GM15510 (cell line): ENCODE measurements around the gene PKP1.

Source experiments
- POLR2A ChIP-seq: IDR thresholded peaks from 3 replicates; pipeline ENCODE4 v1.6.1; 2011; ENCODE audit warnings: borderline replicate concordance; ENCODE audit not compliant: insufficient read length; ENCODE audit errors: extremely low read depth

Gene PKP1

DNA sequence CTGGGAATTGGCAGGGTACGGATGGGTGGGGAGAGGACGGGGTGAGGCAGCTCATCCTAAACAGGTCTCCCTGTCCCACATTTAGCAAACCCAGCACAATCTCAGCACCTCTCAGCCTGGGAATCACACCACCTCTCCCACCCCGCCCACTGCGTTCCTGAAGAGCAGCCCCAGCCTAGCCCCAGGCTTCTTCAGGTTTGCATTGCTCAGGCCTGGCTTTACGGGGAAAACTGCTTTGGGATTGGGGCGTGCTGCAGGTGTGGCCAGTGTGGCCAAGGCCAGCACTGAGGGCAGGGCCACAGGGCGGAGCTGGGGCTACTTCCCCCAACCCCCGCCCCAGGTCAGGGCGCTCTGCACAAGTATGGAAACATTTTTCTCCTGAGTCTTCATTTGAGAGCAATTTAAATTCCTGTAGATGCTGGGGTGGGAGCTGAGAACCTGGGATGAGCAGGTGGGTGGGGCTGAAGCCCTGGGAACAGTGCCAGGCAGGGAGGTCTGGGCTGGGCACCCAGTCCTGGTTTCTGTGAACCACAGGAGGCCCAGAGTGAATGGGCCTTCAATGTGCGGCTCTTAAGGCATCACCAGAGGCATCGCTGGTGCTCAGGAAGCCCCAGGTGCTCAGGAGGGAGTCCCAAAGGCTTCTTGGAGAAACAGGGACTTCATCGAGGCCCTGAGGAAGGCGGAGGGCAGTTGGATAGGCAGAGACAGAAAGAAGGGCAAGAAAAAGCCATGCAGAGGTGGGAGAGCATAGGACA is 70.1 kb downstream of the PKP1 start:
- TF ChIP-seq POLR2A: no peak

- TF ChIP-seq POLR2A: no peak
Observed at GRCh38 chr1:201354151-201354900, 71.0 kb downstream of the PKP1 start.

- TF ChIP-seq POLR2A: no peak
Observed at GRCh38 chr1:201354901-201355295, 71.6 kb downstream of the PKP1 start.

- no peak for TF ChIP-seq POLR2A
Observed at GRCh38 chr1:201355471-201355870, 72.2 kb downstream of the PKP1 start.

- no peak for TF ChIP-seq POLR2A
Observed at GRCh38 chr1:201356236-201356635, 72.9 kb downstream of the PKP1 start.

DNA sequence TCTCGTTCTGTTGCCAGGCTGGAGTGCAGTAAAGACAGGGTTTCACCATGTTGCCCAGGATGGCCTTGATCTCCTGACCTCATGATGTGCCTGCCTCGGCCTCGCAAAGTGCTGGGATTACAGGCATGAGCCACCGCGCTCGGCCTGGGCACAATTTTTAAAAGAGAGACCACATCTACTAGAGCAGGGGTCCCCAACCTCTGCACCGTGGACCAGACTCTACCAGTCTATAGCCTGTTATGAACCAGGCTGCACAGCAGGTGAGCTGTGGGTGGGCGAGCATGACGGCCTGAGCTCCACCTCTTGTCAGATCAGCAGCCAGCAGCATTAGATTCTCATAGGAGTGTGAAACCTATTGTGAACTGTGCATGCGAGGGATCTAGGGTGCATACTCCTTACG is 73.4 kb downstream of the PKP1 start:
- TF ChIP-seq POLR2A: no peak

DNA sequence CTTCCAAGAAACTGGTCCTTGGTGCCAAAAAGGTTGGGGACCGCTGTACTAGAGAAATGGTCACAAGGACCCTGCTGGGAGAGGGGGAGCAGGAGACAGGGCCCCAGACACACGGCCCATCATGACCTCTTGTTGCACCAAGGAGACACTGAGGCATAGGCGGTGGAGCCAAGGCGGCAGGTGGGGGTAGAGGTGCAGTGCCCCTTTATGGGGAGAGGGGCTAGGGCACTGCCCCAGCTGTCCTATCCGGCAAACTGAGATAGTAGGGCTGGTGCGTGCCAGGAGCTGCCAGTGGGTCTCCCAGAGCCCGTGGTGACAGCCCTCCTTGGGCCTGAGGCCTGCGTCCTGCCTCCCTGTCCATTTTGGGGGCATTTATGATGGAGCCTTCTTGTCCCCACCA is 73.9 kb downstream of the PKP1 start:
- no peak for TF ChIP-seq POLR2A

GRCh38 chr1:201357636-201358348 is 74.5 kb downstream of the PKP1 start:
- no peak for TF ChIP-seq POLR2A

GRCh38 chr1:201358596-201358995 is 75.3 kb downstream of the PKP1 start:
- TF ChIP-seq POLR2A: no peak

DNA sequence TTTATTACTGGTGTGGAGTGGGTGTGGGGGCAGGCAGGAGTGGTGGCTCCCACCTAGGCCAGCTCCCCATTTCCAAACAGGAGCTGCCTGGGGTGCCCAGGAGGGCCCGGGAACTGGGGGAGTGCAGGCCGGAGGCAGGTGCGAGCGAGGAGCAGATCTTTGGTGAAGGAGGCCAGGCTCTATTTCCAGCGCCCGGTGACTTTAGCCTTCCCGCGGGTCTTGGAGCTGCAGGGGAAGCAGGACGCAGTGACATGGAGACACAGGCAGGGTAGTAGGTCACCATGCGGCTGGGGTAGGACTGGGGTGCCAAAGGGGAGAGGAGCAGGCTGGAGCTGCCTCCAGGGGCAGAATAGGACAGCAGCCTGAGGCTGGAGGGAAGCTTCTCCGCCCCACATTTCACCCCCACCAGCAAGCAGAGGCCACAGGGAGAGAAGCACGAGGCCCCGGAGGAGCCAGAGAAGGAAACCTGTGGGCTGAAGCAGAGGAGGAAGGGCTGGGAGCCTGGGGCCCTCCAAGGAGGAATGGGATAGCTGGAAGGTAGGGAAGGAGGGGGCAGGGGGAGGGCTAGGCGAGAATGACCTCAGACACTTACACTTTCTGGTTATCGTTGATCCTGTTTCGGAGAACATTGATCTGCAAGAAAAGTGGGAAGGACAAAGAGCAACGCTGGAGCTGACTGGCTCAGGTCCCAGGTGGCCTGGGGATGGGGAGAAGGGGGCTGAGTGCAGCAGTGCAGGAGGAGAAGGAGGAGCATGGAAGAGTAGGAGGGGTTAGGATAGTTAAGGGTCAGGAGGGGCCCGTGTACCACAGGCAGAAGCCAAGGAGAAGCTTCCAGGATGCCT is 75.9 kb downstream of the PKP1 start:
- TF ChIP-seq POLR2A: no peak

DNA sequence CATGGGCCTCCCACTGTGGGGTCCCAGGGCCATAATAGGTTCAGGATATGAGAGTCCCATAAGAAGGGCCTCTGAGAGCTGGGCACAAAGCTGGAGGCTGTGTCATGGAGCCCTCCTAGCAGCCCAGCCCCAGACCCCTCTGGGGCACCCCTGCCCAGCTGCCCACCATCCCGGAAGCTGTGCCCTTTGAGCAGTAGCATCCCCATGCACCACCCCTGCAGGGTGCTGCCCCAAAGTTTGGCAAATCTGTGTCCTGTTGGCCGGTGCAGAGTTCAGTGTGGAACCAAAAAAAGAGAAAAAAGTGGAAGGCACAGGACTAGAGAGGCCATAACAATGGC is 76.5 kb downstream of the PKP1 start:
- no peak for TF ChIP-seq POLR2A

DNA sequence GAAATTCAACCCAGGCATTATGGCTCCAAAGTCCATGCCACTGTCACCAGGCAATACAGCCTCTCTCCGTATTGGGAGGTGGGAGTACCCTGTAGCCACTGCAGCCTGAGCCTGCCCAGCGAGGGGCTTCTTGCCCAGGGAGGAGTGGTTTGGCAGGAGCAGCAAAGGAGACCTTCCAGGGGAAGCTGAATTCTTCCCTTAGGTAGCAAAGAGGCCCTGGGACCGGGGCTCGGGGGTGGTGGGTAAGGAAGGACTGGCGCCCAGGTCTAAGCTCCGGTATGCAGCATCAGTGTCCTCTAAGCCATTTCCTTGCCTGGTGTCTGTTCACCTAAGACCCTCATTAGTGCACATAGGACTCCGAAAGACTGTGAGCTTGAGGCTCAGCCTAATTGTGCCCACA is 77.2 kb downstream of the PKP1 start:
- TF ChIP-seq POLR2A: no peak

- TF ChIP-seq POLR2A: no peak
Observed at GRCh38 chr1:201360901-201361651, 77.8 kb downstream of the PKP1 start.
